Measurements from ENCODE around the gene PDE8B. TPM values are rescaled to one million over a fixed set of nuclear protein-coding genes. Genes with fewer than 3 reads are reported as not detected.

PDE8B gene
- total and polyA plus RNA-seq, 12 donors: 1.1 to 6.8 (median 4.8) TPM

GRCh38 chr5:77285251-77285841, 74.9 kb downstream of the PDE8B start:
- Histone ChIP-seq H3K36me3 (replicated peaks in 1 of 2) (no peaks in the 10 kb centered on the region), H3K4me1 (replicated peaks in 1 of 2) (no peaks in the 10 kb centered on the region), H3K27ac (no peak overlapping the region), H3K27me3 (no peaks in the 10 kb centered on the region), H3K4me3 (no peak overlapping the region), H3K9me3 (replicated peaks in 1 of 3) (no peaks in the 10 kb centered on the region)
- intact Hi-C loops (cut with DNase I): no loop called here
- DNase-seq: no peak
- TF ChIP-seq CTCF (IDR thresholded peaks at IDR 0.05): no peak
- TF ChIP-seq POLR2A (IDR thresholded peaks at IDR 0.05): no peak
- WGBS, 4 donors: 70 to 81% (median 78%) methylated on average over 4 of the region's 4 CpGs

- TF ChIP-seq CTCF (IDR thresholded peaks at IDR 0.05) (no peak), POLR2A (IDR thresholded peaks at IDR 0.05) (no peak)
- H3K36me3 ChIP-seq (replicated peaks in 1 of 2): no peaks in the 10 kb centered on the region
- H3K4me3 ChIP-seq: no peak overlapping the region
- no peaks in the 10 kb centered on the region for H3K9me3 ChIP-seq (replicated peaks in 1 of 3)
- H3K4me1 ChIP-seq (replicated peaks in 1 of 2): no peaks in the 10 kb centered on the region
- 82 to 89% (median 86%) methylated on average over 3 of the region's 3 CpGs for WGBS, 4 donors
- no peak overlapping the region for H3K27ac ChIP-seq
- intact Hi-C loops (cut with DNase I): no loop called here
- H3K27me3 ChIP-seq: no peaks in the 10 kb centered on the region
- no peak for DNase-seq
Measured at GRCh38 chr5:77292026-77292757, 81.7 kb downstream of the PDE8B start.

GRCh38 chr5:77294185-77294584, 83.7 kb downstream of the PDE8B start:
- H3K36me3 ChIP-seq (replicated peaks in 1 of 2): no peaks in the 10 kb centered on the region
- no peaks in the 10 kb centered on the region for H3K4me1 ChIP-seq (replicated peaks in 1 of 2)
- no peaks in the 10 kb centered on the region for H3K27me3 ChIP-seq
- H3K9me3 ChIP-seq (replicated peaks in 1 of 3): no peaks in the 10 kb centered on the region
- intact Hi-C loops (cut with DNase I): no loop called here
- no peak overlapping the region for H3K27ac ChIP-seq
- DNase-seq: no peak
- TF ChIP-seq CTCF (IDR thresholded peaks at IDR 0.05) (no peak), POLR2A (IDR thresholded peaks at IDR 0.05) (no peak)
- 56 to 69% (median 63%) methylated on average over 3 of the region's 3 CpGs for WGBS, 4 donors
- no peak overlapping the region for H3K4me3 ChIP-seq

GRCh38 chr5:77295863-77296378, 85.4 kb downstream of the PDE8B start:
- 65 to 88% (median 74%) methylated on average over 4 of the region's 4 CpGs for WGBS, 4 donors
- H3K27me3 ChIP-seq: no peaks in the 10 kb centered on the region
- no peak overlapping the region for H3K4me3 ChIP-seq
- no peaks in the 10 kb centered on the region for H3K9me3 ChIP-seq (replicated peaks in 1 of 3)
- no peaks in the 10 kb centered on the region for H3K4me1 ChIP-seq (replicated peaks in 1 of 2)
- no peak overlapping the region for H3K27ac ChIP-seq
- H3K36me3 ChIP-seq (replicated peaks in 1 of 2): no peaks in the 10 kb centered on the region
- no peak for TF ChIP-seq POLR2A (IDR thresholded peaks at IDR 0.05)
- no peak for TF ChIP-seq CTCF (IDR thresholded peaks at IDR 0.05)
- intact Hi-C loops (cut with DNase I): no loop called here
- DNase-seq: no peak
